HG03571 (cell line): ENCODE measurements around the gene ZNF805.
"Not testable (repeated sequence)": the region's sequence is repeated elsewhere in the genome, so short reads cannot be mapped to it uniquely, and the experiment has no call there.

Experiments
- ATAC-seq: cut with Tn5 transposase; IDR thresholded peaks from one replicate; pipeline ENCODE4 v1.9.1; 2021; ENCODE audit not compliant: unreplicated experiment

Gene ZNF805

DNA sequence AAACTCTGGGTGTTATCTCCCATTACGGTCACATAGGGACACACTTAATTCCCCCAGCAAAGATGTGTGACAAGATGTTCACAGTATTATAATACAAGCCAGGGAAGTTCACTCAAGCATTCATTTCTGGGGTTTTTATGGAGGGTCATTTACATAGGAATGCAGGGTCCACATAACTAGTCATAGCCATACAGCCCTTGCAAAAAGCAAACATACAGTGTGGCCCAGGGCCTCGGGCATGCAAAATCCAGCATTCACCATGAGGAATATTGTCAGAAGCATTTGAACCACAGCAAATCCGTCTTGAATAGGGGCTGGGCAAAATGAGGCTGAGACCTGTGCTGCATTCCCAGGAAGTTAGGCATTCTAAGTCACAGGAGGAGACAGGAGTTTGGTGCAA is 26.9 kb downstream of the ZNF805 start:
- no peak for ATAC-seq

DNA sequence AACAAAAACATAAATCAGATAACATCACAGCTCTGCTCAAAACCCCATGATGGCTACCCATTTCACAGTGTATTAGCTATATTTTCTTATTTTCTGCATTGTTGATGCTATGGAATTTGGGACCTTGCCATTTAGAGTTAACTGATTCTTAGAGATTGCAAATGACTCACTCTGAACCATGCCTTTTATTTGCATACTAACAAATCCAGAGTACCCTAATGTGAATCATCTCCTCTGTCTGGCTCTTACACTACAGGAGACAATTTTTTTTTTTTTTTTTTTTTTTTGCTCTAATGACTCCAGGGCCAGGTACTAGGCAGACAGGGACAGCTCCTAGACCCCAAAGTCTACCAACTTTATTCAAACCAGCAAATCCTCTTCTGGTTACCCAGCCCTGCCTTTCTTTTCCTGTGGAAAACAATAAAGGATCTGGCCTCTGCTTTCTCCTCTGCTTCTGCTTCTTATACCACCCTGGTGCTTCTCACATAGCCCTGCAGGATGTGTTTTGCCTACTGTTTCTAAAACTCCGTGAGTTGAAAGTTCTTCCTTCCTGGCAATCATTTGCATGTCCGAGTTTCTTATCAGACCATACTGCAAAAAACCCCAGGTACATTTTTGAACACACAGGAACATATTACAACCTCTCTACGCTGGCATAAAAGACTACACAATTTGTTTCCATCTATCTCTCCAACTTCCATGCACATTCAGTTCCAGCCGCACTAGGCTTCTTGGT is 29.3 kb downstream of the ZNF805 start:
- no peak for ATAC-seq

DNA sequence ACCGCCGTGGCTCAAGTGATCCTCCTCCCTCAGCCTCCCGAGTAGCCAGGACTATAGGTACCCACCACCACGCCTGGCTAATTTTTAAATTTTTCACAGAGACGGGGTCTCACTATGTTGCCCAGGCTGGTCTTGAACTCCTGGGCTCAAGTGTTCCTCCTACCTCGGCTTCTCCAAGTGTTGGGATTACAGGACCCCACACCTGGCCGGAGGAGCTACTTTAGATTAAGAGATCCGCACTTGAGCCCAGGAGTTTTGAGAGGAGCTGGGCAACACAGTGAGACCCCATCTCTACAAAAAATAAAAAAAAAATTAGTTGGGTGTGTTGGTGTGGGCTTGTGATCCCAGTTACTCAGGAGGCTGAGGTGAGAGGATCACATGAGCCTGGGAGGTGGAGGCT is 30.8 kb downstream of the ZNF805 start:
- no peak for ATAC-seq

DNA sequence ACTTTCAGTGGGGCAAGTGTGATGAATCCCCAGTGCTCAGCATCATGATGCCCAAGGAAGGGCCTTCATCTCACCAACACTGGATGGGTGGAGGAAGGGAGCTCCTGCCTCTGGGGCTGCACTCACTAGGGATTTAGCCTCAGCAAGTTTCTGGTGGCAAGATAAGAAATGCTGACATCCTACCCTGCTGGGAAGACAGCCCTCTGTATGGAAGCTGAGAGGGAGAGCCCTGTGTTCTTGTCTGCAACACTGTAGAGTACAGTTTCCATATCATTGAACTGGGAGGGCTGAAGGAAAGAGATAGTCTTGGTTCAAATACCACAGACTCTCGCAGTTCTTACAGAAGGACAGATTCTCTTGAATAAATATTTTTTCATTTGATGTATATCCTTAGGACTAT is 32.6 kb downstream of the ZNF805 start:
- ATAC-seq = no peak

DNA sequence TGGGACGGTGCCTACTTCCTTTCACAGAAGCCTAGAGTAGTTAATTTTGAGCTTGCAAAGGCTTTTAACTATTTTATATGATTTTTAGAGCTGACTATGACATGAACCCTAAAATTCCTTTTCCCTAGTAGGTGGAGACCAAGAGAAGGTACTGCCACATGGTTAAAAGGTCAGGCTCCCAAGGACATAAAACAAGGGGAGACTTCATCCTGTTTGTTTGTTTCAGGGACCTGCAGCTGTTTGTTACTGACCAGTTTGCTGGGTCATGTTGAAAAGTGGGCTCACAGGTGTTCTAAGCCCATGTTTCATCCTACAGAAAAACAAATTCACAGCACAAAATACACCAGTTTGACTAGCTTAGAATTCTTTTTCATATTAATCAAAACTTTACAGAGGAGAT is 36.0 kb downstream of the ZNF805 start:
- ATAC-seq = no peak

DNA sequence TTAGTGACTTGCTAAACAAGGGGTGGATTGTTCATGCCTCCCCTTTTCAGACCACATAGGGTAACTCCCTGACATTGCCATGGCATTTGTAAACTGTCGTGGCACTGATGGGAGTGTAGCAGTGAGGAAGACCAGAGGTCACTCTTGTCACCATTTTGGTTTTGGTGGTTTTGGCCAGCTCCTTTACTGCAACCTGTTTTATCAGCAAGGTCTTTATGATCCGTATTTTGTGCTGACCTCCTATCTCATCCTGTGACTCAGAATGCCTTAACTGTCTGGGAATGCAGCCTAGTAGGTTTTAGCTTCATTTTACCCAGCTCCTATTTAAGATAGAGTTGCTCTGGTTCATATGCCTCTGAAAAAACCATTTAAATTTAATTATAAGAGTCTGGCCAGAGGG is 38.0 kb downstream of the ZNF805 start:
- ATAC-seq = not testable (repeated sequence)

DNA sequence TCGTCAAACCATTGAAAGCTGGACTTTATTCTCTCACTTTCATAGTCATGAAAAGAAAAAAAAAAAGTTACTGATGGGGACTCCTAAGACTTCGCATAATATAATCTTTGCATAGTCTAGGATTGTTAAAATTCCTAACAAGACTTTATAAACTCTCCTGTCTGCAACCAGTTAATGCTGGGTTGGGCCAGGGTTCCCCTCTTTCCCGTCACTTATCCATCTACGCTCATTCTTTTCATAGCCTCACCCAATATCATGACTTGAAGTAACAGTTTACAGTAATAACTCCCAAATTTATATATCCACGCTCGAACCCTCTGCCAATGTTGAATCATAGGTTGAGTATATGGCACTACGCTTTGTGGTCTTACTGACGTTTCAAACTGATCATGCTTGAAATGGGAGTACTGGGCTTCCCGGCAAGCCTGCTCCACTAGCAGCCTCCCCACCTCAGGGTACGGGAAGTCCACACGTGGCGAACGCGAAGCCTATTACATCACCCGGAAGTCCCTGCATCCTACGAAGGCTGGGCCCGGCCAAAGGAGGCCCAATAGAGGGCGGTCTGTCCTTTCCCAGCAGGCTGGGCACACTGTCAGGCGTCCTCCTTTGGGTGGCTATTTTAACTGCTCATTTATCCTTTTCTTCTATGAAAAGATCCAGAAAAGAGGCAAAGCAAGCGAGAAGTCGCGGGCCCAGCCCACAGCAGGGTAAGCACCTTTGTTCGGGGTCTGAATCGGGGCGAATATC is 39.2 kb downstream of the ZNF805 start:
- peak; percentile 63 for ATAC-seq

DNA sequence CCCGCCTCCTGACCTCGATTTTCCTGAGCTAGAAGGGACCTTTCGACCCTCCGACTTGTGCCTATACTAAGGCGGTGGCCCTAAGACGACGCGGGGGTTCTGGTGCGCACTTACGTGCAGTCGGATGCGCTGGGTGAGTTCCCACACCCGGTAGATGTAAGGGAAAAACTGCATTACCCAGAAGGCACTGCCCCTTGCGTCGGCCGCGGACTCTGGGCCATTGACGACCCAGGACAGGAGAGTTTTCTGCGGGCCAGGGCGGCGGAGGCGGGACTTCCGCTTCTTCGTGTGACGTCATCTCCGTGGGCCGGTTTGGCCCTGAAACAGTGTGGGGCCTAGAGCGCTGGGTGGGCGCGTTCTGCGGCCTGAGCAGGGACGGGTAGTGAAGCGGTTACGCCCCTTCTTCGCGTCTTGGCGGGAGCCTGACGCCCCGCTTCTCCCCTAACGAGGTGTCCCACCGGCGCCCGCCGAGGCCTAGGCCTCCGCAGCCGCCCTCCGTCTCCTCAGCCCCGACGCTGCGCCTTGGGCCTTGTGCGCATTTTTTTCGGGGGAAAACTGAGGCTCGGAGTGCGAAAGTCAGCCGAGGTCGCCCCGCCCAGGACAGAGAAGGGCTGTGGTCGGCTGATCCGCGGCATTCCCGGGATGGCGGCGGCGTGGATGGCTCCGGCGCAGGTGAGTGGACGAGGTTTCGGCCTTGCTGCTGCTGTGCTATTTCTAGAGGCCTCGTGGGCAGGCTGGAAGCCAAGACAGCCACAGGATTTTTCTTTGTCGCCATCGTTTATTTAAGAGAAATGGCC is 39.9 kb downstream of the ZNF805 start, which contains the start of gene ZNF460:
TSS of gene ZNF460 (plus strand) at position 321 of the 797 bp plus-strand sequence. CDS start at position 643, 322 bp downstream.
- peak; percentile 75 for ATAC-seq

DNA sequence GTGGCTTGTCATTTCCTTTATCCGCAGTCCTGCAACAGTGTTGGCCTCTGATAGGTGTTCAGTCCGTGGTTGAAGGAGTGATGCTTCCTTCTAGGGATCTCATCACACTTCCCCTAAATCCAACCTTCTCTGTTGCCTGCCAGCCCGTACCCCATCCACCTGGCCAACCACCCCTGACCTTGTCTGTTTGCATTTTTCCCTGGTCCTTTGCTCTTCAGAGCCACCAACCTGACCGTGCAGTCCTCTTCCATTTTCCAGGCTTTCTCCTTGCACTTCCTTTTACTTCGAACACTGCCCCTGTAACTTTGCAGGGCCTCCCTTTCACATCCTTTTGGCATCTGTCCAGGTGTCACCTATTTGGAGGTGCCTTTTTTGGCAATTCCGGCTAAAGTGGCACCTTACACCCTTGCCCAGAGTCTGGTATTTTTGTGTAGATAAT is 40.5 kb downstream of the ZNF805 start:
- no peak for ATAC-seq

DNA sequence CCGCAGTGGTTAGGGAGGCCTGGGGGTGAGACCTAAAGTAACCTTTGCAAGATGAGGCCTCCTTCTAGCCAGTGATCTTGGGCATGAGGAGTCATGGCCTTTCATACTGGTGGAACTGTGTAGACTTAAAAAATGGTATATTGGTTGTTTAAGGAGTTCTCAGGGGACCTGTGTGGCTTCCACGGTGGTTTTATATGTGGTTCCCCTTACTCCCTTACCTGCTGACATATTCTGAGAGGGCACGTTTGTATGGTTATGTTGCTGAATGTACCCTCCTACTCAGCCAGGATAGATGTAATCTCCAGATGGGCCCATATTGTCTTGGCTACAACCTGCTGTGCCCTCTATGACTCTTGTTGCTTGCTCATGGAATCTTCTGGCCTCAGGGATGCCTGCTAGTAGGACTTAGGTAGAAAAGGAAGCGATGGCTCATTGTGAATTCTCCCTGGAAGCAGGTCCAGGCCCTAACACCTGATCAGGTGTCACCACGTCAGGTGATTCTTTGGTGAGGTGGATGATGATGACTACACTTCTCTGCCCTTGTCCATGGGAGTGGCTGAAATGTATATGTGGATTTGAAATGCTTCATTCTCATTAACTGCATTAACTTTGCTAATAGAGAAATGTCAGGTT is 41.7 kb downstream of the ZNF805 start:
- no peak for ATAC-seq

DNA sequence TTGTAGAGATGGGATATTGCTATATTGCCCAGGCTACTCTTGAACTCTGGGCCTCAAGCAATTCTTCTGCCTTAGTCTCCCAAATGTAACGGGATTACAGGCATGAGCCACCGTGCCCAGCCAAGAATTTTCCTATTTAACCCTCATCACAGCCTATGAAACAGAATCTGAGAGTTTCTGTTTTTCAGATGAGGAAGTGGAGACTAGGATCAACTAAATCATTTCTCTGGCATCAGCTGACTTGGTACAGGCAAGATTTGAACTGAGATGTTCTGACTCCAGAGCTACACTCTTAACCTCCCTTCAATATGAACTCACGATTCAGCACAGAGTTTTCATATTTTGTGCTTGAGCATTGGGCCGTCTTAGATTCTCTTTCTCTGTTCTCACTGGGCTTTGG is 47.9 kb downstream of the ZNF805 start:
- no peak for ATAC-seq

DNA sequence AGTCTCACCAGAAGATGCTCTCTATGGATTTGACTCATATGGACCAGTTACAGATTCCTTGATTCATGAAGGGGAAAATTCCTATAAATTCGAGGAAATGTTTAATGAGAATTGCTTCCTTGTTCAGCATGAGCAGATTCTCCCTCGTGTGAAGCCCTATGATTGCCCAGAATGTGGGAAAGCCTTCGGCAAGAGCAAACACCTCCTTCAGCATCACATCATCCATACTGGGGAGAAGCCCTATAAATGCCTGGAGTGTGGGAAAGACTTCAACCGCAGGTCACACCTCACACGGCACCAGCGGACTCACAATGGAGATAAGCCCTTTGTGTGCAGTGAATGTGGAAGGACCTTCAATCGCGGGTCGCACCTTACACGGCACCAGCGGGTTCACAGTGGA is 50.5 kb downstream of the ZNF805 start:
- no peak for ATAC-seq

DNA sequence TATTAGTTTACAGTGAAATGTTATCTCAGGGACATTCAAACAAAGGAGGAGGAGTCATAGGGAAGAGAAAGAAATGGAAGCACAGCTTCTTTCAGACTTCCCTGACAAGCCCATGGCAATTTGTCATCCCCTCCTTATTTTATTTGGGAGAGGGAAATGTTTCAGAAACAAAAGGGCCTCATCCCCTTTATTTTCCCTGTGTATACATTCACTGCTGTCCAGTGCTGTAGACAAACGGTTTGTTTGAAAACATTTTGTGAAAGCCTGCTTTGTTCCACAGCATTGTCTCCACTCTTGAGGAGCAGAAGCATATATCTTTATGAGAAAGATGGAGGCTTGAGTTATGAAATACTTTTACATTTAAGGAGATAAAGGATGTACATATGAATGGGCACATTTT is 52.1 kb downstream of the ZNF805 start:
- ATAC-seq = no peak

DNA sequence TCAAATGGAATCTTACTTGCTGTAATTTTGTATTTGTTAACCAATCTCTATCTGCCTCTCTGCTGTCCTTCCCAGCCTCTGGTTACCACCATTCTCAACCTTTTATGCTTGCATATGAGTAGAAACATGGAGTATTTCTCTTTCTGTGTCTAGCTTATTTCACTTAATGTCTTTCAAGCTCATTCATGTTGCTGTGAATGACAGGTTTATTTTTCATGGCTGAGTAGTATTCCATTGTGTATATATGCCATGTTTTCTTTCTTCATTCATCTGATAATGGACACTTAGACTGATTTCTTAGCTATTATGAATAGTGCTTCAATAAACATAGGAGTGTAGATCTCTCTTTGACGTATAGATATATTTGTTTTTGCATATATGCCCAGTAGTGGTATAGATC is 53.3 kb downstream of the ZNF805 start:
- no peak for ATAC-seq

DNA sequence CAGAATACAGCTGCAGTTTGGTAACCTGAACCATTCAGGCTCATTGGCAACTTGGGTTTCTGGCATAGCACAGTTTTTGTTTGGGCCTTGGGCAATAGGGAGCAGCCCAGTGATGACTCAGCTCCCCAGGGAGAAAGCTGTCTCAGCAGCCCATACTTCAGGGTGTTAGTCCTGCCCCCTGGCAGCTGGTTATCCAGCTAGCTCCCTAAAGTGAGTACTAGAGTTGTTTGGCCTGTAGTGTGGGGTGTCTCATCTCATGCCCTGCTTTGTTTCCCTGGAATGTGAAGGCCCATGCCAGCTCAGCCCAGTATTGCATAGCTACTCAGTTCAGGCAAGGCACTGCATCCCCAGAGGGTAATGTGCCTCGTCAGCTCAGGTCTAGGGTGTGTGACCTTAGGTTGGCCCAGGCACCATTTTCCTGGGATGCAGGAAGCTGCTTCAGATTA is 61.6 kb downstream of the ZNF805 start:
- ATAC-seq = no peak

DNA sequence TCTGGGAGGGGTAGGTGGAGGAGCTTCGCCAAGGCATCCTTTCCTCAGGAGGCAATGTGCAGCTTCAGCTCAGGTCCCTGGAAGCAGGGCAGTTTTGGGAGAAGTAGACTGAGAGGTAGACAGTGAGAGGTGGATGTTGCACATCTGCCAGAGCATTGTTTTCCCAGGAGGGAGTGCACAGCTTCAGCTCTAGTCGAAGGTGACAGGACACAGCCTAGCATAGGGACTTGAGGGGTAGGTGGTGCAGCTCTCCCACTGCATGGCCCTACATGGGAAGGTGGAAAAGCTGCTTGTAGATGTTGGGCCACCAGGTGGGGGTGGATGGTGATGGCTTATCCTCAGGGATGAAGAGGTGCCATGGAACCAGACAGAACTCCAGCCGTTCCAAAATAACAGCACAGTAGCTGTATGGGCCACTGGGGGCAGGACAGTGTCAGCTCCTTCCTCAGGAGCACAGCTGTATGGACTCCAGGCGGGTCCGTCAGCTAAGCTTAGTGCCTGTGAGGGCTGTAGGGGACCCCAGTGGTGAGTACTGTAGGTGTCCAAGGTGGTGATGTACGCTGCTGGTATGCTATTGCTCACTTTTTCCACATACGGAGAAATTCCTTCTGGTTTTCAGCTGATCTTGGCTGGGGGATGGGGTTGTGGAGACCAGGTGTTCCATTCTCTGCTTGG is 62.4 kb downstream of the ZNF805 start:
- ATAC-seq = no peak
